H9 (cell line): ENCODE measurements around the gene VEGFA. TPM values are rescaled to one million over a fixed set of nuclear protein-coding genes. Genes with fewer than 3 reads are reported as not detected.

Experiments used
- DNase-seq: peaks from one replicate; pipeline ENCODE4 v3.0.0-alpha.2; 2017
- H2AFZ ChIP-seq: one replicate; pipeline ENCODE4 v1.6.1; 2013; ENCODE audit warnings: mild to moderate bottlenecking, low read length, control low read depth, moderate library complexity
- H2AK5ac ChIP-seq: 2 replicates; pipeline ENCODE4 v1.6.1; 2013; ENCODE audit warnings: low read length, control low read depth, mixed read lengths; ENCODE audit not compliant: insufficient read length
- H2BK120ac ChIP-seq: one replicate; pipeline ENCODE4 v1.6.1; 2013; ENCODE audit warnings: low read depth, mild to moderate bottlenecking, low read length, control low read depth, inconsistent platforms; ENCODE audit not compliant: poor library complexity, severe bottlenecking
- H2BK12ac ChIP-seq: 2 replicates; pipeline ENCODE4 v1.6.1; 2013; ENCODE audit warnings: low read length, control low read depth, mixed read lengths, low read depth; ENCODE audit not compliant: insufficient read length
- H2BK15ac ChIP-seq: 2 replicates; pipeline ENCODE4 v1.6.1; 2013; ENCODE audit warnings: low read depth, low read length, control low read depth
- H2BK20ac ChIP-seq: one replicate; pipeline ENCODE4 v1.6.1; 2013; ENCODE audit warnings: low read depth, mild to moderate bottlenecking, low read length, control low read depth, inconsistent platforms; ENCODE audit not compliant: poor library complexity, severe bottlenecking
- H2BK5ac ChIP-seq: 2 replicates; pipeline ENCODE4 v1.6.1; 2013; ENCODE audit warnings: low read length, control low read depth, mixed read lengths; ENCODE audit not compliant: insufficient read length
- H3K14ac ChIP-seq: 2 replicates; pipeline ENCODE4 v1.6.1; 2013; ENCODE audit warnings: low read length, control low read depth; ENCODE audit not compliant: insufficient read depth
- H3K18ac ChIP-seq: 2 replicates; pipeline ENCODE4 v1.6.1; 2013; ENCODE audit warnings: low read depth, mild to moderate bottlenecking, mixed read lengths, low read length, control low read depth; ENCODE audit not compliant: insufficient read length
- H3K23ac ChIP-seq: 2 replicates; pipeline ENCODE4 v1.6.1; 2013; ENCODE audit warnings: low read length, control low read depth, mixed read lengths, low read depth; ENCODE audit not compliant: insufficient read length
- H3K23me2 ChIP-seq: 2 replicates; pipeline ENCODE4 v1.6.1; 2013; ENCODE audit warnings: low read depth, mild to moderate bottlenecking, mixed read lengths, low read length, control low read depth; ENCODE audit not compliant: insufficient read length, poor library complexity, severe bottlenecking
- H3K27ac ChIP-seq: 2 replicates; pipeline ENCODE4 v1.5.1; 2013; ENCODE audit warnings: low read length, control low read depth, mixed read lengths, low read depth; ENCODE audit not compliant: insufficient read length
- H3K27me3 ChIP-seq: 2 replicates; pipeline ENCODE4 v1.6.1; 2013; ENCODE audit warnings: low read length, control low read depth, inconsistent platforms; ENCODE audit not compliant: insufficient read depth
- H3K4ac ChIP-seq: 2 replicates; pipeline ENCODE4 v1.6.1; 2013; ENCODE audit warnings: low read depth, mild to moderate bottlenecking, control low read depth, inconsistent platforms, low read length, moderate library complexity
- H3K4me1 ChIP-seq: 2 replicates; pipeline ENCODE4 v1.6.1; 2013; ENCODE audit warnings: low read length, control low read depth, inconsistent platforms; ENCODE audit not compliant: insufficient read depth
- H3K4me2 ChIP-seq: 2 replicates; pipeline ENCODE4 v1.6.1; 2013; ENCODE audit warnings: low read length, control low read depth, mixed read lengths; ENCODE audit not compliant: insufficient read length, insufficient read depth
- H3K56ac ChIP-seq: 2 replicates; pipeline ENCODE4 v1.6.1; 2013; ENCODE audit warnings: low read depth, mild to moderate bottlenecking, mixed read lengths, low read length, control low read depth; ENCODE audit not compliant: insufficient read length
- H3K79me1 ChIP-seq: 2 replicates; pipeline ENCODE4 v1.6.1; 2013; ENCODE audit warnings: low read depth, mild to moderate bottlenecking, moderate library complexity, low read length, control low read depth, inconsistent platforms; ENCODE audit not compliant: insufficient read depth, poor library complexity, severe bottlenecking
- H3K79me2 ChIP-seq: 2 replicates; pipeline ENCODE4 v1.6.1; 2013; ENCODE audit warnings: low read length, control low read depth, inconsistent platforms; ENCODE audit not compliant: insufficient read depth
- H3K9ac ChIP-seq: 2 replicates; pipeline ENCODE4 v1.6.1; 2013; ENCODE audit warnings: low read length, control low read depth, mixed read lengths; ENCODE audit not compliant: insufficient read length; ENCODE audit errors: extremely low read depth
- H3K9me3 ChIP-seq: one replicate; pipeline ENCODE4 v1.6.1; 2013; ENCODE audit warnings: low read depth, low read length, inconsistent platforms; ENCODE audit not compliant: control insufficient read depth
- H3T11ph ChIP-seq: one replicate; pipeline ENCODE4 v1.6.1; 2013; ENCODE audit warnings: mild to moderate bottlenecking, low read length, control low read depth, inconsistent platforms
- H4K20me1 ChIP-seq: one replicate; pipeline ENCODE4 v1.6.1; 2013; ENCODE audit not compliant: control insufficient read depth, insufficient read length, insufficient read depth
- H4K5ac ChIP-seq: 2 replicates; pipeline ENCODE4 v1.6.1; 2013; ENCODE audit warnings: low read depth, mild to moderate bottlenecking, mixed read lengths, low read length, control low read depth; ENCODE audit not compliant: insufficient read length
- H4K8ac ChIP-seq: replicated peaks from 2 replicates; pipeline ENCODE4 v1.6.1; 2013; ENCODE audit warnings: low read length, control low read depth, mixed read lengths, low read depth; ENCODE audit not compliant: insufficient read length
- H4K91ac ChIP-seq: 2 replicates; pipeline ENCODE4 v1.6.1; 2013; ENCODE audit warnings: low read depth, mild to moderate bottlenecking, moderate library complexity, mixed read lengths, low read length, control low read depth; ENCODE audit not compliant: insufficient read length
- H3K27ac Mint-ChIP-seq, 3 experiments: 2 replicates in 2 of 3; 3 replicates in 1 of 3; pipeline ENCODE4 v1.8.0; 2020 to 2021; ENCODE audit warnings: mixed read lengths in 3 of 3, mild to moderate bottlenecking in 1 of 3, moderate library complexity in 1 of 3
- H3K27me3 Mint-ChIP-seq: 2 replicates; pipeline ENCODE4 v1.8.0; 2021; ENCODE audit warnings: low read depth, mild to moderate bottlenecking, moderate library complexity, mixed read lengths
- H3K36me3 Mint-ChIP-seq, 3 experiments: 2 replicates in 2 of 3; 3 replicates in 1 of 3; pipeline ENCODE4 v1.8.0; 2020 to 2021; ENCODE audit warnings: low read depth in 3 of 3, mixed read lengths in 3 of 3; ENCODE audit not compliant: insufficient read depth in 1 of 3
- H3K4me1 Mint-ChIP-seq, 2 experiments: 2 replicates each; pipeline ENCODE4 v1.8.0; 2020; ENCODE audit warnings: mixed read lengths in 2 of 2
- H3K4me3 Mint-ChIP-seq, 2 experiments: 2 replicates in 1 of 2; 3 replicates in 1 of 2; pipeline ENCODE4 v1.8.0; 2020 to 2021; ENCODE audit warnings: mild to moderate bottlenecking in 2 of 2, mixed read lengths in 2 of 2, moderate library complexity in 1 of 2
- H3K9me3 Mint-ChIP-seq, 2 experiments: 2 replicates in 1 of 2; 3 replicates in 1 of 2; pipeline ENCODE4 v1.8.0; 2020; ENCODE audit warnings: mild to moderate bottlenecking in 2 of 2, mixed read lengths in 2 of 2, moderate library complexity in 1 of 2
- CTCF ChIP-seq: fragments of 200-600 bp; sonication (generic); conservative IDR thresholded peaks from 3 replicates; pipeline ENCODE4 v1.8.0; 2021; ENCODE audit warnings: antibody characterized with exemption, mild to moderate bottlenecking
- WGBS: extraction: QIAGEN DNeasy Blood & Tissue Kit; methylation state at CpG from one replicate; pipeline ENCODE4 v1.1.7; 2013; ENCODE audit warnings: missing lambda C conversion rate, low lambda C conversion rate, mixed read lengths; ENCODE audit not compliant: insufficient read length; ENCODE audit errors: extremely low coverage; 5-methylcytosine and 5-hydroxymethylcytosine counted together
- total RNA-seq: library from RNA; stranded (reverse); gene quantifications from 2 replicates; pipeline ENCODE4 v1.2.1, GENCODE V29; 2021

The VEGFA gene
- total RNA-seq, 1 experiment from 2014 or later = 47.9 TPM

GRCh38 chr6:43823390-43823789, 53.4 kb downstream of the VEGFA start:
- Histone ChIP-seq H3K4me2 (no peak overlapping the region), H3K9me3 (no peaks in the 10 kb centered on the region), H3K23me2 (no peaks in the 10 kb centered on the region), H4K5ac (no peak overlapping the region), H3K14ac (no peak overlapping the region), H4K8ac (no peak overlapping the region), H4K20me1 (no peaks in the 10 kb centered on the region), H3K79me2 (no peaks in the 10 kb centered on the region), H2AK5ac (no peak overlapping the region), H3K56ac (no peak overlapping the region), H3T11ph (no peak overlapping the region), H2BK20ac (no peak overlapping the region), H2BK5ac (no peak overlapping the region), H2BK15ac (no peak overlapping the region), H3K27ac (no peak overlapping the region), H3K79me1 (no peaks in the 10 kb centered on the region), H3K9ac (no peak overlapping the region), H2BK120ac (no peak overlapping the region), H3K4ac (no peak overlapping the region), H2AFZ (no peak overlapping the region), H2BK12ac (no peak overlapping the region), H3K27me3 (no peaks in the 10 kb centered on the region), H3K4me1 (no peaks in the 10 kb centered on the region), H4K91ac (no peak overlapping the region), H3K23ac (no peak overlapping the region), H3K18ac (no peak overlapping the region)
- Mint-ChIP-seq H3K27me3 (peaks cover 6% of the 10 kb centered on the region; the same call in 1 of the 2 replicates), H3K36me3 (no peaks in the 10 kb centered on the region), H3K4me3 (no peak overlapping the region), H3K27ac (no peak overlapping the region), H3K9me3 (no peaks in the 10 kb centered on the region), H3K4me1 (peaks cover 6 to 16% of the 10 kb centered on the region in 2 experiments; a peak in 3 of 4 replicates)
- no CpG with 5 or more reads among the region's 9 CpGs for WGBS
- DNase-seq = no peak
- TF ChIP-seq CTCF = no peak
